Measurements from ENCODE around the gene TDRD7. TPM values are rescaled to one million over a fixed set of nuclear protein-coding genes. Genes with fewer than 3 reads are reported as not detected.

Gene TDRD7
- total and polyA plus RNA-seq, 2 of the 13 experiments (the other 11 are each of a cell fraction or from before 2014, with no cell fraction given): 9.8 to 15.5 TPM

GRCh38 chr9:97394881-97395280, 17.0 kb upstream of the TDRD7 start (continued):
- TF ChIP-seq, protein P1, sequence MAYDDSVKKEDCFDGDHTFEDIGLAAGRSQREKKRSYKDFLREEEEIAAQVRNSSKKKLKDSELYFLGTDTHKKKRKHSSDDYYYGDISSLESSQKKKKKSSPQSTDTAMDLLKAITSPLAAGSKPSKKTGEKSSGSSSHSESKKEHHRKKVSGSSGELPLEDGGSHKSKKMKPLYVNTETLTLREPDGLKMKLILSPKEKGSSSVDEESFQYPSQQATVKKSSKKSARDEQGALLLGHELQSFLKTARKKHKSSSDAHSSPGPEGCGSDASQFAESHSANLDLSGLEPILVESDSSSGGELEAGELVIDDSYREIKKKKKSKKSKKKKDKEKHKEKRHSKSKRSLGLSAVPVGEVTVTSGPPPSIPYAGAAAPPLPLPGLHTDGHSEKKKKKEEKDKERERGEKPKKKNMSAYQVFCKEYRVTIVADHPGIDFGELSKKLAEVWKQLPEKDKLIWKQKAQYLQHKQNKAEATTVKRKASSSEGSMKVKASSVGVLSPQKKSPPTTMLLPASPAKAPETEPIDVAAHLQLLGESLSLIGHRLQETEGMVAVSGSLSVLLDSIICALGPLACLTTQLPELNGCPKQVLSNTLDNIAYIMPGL (CRISPR knock-in tag; IDR thresholded peaks at IDR 0.05; ENCODE audit: borderline replicate concordance in 1 of 2, low read depth in 1 of 2): no peak
- TF ChIP-seq RCOR2 (CRISPR knock-in tag; IDR thresholded peaks at IDR 0.05): peak; percentile 54; the same call in 1 of the 2 replicates
- TF ChIP-seq ZBTB10 (CRISPR knock-in tag; IDR thresholded peaks at IDR 0.05; ENCODE audit: borderline replicate concordance): no peak
- TF ChIP-seq ATM (IDR thresholded peaks at IDR 0.05; ENCODE audit: borderline replicate concordance): no peak
- TF ChIP-seq POLR2G (IDR thresholded peaks at IDR 0.05; ENCODE audit: low read depth, low read length): no peak
- TF ChIP-seq ZMYM4 (CRISPR knock-in tag; IDR thresholded peaks at IDR 0.05): peak; percentile 52; the same call in 1 of the 2 replicates
- peak; percentile 69; the same call in 1 of the 2 replicates for TF ChIP-seq CREM (IDR thresholded peaks at IDR 0.05)
- TF ChIP-seq CREM (CRISPR knock-in tag; IDR thresholded peaks at IDR 0.05): no peak
- no peak for TF ChIP-seq ZNF713 (CRISPR knock-in tag; IDR thresholded peaks at IDR 0.05)
- no peak for TF ChIP-seq RBAK (CRISPR knock-in tag; IDR thresholded peaks at IDR 0.05)
- TF ChIP-seq ZNF275 (CRISPR knock-in tag; IDR thresholded peaks at IDR 0.05; ENCODE audit: borderline replicate concordance): no peak
- TF ChIP-seq, protein P2, sequence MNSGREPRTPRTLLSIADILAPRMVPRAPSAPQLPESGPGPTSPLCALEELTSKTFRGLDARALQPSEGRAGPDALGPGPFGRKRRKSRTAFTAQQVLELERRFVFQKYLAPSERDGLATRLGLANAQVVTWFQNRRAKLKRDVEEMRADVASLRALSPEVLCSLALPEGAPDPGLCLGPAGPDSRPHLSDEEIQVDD (CRISPR knock-in tag; IDR thresholded peaks at IDR 0.05; ENCODE audit: borderline replicate concordance): no peak
- no peak for TF ChIP-seq ZNF274 (CRISPR knock-in tag; IDR thresholded peaks at IDR 0.05)
- TF ChIP-seq, protein P3, sequence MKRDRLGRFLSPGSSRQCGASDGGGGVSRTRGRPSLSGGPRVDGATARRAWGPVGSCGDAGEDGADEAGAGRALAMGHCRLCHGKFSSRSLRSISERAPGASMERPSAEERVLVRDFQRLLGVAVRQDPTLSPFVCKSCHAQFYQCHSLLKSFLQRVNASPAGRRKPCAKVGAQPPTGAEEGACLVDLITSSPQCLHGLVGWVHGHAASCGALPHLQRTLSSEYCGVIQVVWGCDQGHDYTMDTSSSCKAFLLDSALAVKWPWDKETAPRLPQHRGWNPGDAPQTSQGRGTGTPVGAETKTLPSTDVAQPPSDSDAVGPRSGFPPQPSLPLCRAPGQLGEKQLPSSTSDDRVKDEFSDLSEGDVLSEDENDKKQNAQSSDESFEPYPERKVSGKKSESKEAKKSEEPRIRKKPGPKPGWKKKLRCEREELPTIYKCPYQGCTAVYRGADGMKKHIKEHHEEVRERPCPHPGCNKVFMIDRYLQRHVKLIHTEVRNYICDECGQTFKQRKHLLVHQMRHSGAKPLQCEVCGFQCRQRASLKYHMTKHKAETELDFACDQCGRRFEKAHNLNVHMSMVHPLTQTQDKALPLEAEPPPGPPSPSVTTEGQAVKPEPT (CRISPR knock-in tag; IDR thresholded peaks at IDR 0.05; ENCODE audit: low read depth): no peak
- TF ChIP-seq GATAD2A (CRISPR knock-in tag; IDR thresholded peaks at IDR 0.05): peak; percentile 77; the same call in 1 of the 2 replicates
- TF ChIP-seq GLMP (CRISPR knock-in tag; IDR thresholded peaks at IDR 0.05; ENCODE audit: borderline replicate concordance): no peak
- no peak for TF ChIP-seq MXD4 (CRISPR knock-in tag; IDR thresholded peaks at IDR 0.05)
- 0 out of 2 replicates have a peak, but pooled peaks have one; percentile 55 for TF ChIP-seq NFIC (IDR thresholded peaks at IDR 0.05; ENCODE audit: low read length)
- TF ChIP-seq SMAD9 (CRISPR knock-in tag; IDR thresholded peaks at IDR 0.05): no peak
- TF ChIP-seq SNAI1 (CRISPR knock-in tag; IDR thresholded peaks at IDR 0.05; ENCODE audit: borderline replicate concordance): no peak
- no peak for TF ChIP-seq AGO1 (IDR thresholded peaks at IDR 0.05; ENCODE audit: low read depth, low read length, poor library complexity, severe bottlenecking)
- no peak for TF ChIP-seq RFXANK (CRISPR knock-in tag; IDR thresholded peaks at IDR 0.05)

Data from HepG2 (cell line).